HG03025 (cell line): Measurements from ENCODE around the gene PDF.
"Not testable (repeated sequence)": the region's sequence is repeated elsewhere in the genome, so short reads cannot be mapped to it uniquely, and the experiment has no call there.

ENCODE experiments used
- ATAC-seq: cut with Tn5 transposase; IDR thresholded peaks from one replicate; pipeline ENCODE4 v1.9.1; 2021; ENCODE audit warnings: mild to moderate bottlenecking, moderate library complexity; ENCODE audit not compliant: unreplicated experiment, low FRiP score

PDF gene

DNA sequence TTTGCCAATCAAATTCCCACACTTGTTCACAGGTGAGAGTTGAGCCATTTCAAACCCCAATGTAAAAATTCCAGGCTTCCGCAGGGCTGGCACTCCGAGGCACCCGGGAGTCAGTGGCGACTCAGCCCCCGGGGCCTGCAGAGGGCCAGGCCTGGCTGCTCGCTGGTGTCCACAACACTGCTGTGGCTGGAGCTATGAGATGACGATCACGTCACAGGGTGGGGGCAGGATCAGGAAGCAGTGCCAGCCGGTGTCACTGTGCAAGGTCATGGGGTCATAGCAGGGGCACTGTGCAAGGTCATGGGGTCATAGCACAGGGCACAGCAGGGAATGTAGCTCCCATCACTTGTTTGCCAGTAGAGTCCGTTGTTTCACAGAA lies 11.5 kb downstream of the PDF start:
- no peak for ATAC-seq

GRCh38 chr16:69318177-69318910 lies 12.0 kb downstream of the PDF start:
- no peak for ATAC-seq

GRCh38 chr16:69316595-69317034 lies 13.8 kb downstream of the PDF start:
- ATAC-seq, result no peak

- no peak for ATAC-seq
These were observed 14.7 kb downstream of the PDF start for GRCh38 chr16:69315486-69316311.

GRCh38 chr16:69314534-69314933 lies 15.9 kb downstream of the PDF start:
- ATAC-seq, result no peak

- no peak for ATAC-seq
These were observed 16.9 kb downstream of the PDF start for GRCh38 chr16:69313469-69313868.

- ATAC-seq, result peak; percentile 48
These were observed 18.6 kb downstream of the PDF start for GRCh38 chr16:69311533-69312387.

- peak; percentile 91 for ATAC-seq
These were observed 19.5 kb downstream of the PDF start, which contains the start of gene VPS4A for GRCh38 chr16:69310653-69311532. VPS4A (plus strand) TSS chr16:69311350; CDS start chr16:69311512, 162 bp downstream.

- no peak for ATAC-seq
These were observed 21.1 kb downstream of the PDF start for GRCh38 chr16:69309316-69309715.

- ATAC-seq, result no peak
These were observed 22.5 kb downstream of the PDF start for GRCh38 chr16:69307856-69308255.

DNA sequence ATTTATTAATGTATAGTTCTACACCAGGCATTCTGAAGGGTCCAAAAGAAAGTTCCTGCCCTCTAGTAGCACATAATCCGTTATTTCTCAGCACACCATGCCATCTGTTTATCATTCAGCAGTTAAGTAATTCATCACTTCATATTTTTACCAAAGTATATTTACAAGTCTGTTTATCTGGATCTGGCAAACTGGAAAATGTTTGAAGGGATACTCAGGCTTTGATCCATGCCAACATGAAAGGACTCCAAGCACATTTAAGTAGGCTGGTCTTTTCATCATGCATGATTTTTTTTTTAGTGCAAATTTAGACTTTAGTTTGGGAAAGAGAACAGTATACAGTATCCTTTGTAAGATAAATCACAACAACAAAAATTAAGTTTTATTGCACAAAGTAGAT lies 23.3 kb downstream of the PDF start:
- ATAC-seq, result no peak

DNA sequence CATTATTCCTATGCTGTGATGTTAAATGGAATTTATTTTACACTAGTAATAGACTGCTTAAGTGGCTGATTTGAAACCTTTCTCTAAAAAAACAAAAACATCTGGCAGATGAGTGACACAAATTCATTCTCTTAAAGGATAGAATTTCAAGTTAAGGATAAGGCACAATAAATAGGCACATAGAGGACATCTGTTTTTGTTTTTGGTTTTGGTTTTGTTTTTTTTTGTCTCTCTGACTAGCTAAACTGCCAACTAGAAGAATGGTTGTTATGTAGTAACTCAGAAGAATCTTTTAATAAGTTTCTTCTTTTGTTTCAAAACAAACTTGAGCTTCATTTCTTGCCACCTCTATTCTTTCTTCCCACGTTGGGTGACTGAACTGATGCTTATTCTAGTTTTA lies 24.4 kb downstream of the PDF start:
- ATAC-seq, result no peak

GRCh38 chr16:69302301-69302700 lies 28.1 kb downstream of the PDF start:
- ATAC-seq, result no peak

DNA sequence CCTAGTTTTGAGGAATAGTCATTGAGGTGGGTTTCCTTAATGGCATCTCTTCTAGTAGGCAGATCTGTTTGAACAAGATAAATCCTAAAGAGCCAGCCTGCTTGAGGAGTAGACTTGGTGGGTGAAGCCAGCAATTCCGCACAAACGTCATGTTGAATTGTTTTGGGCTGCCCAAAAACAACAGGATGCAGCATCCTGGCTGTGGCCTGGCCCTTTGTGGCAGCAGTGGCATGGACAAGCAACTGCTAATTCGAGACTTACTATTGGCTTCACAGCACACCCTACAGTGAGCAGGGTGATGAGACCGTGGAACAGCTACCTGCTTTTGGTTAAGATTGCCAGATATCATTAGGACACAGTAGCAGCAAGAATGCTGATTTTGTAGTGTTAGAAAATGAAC lies 28.5 kb downstream of the PDF start:
- ATAC-seq, result no peak

- no peak for ATAC-seq
These were observed 29.2 kb downstream of the PDF start for GRCh38 chr16:69301187-69301586.

GRCh38 chr16:69298261-69298660 lies 32.1 kb downstream of the PDF start:
- ATAC-seq, result no peak

GRCh38 chr16:69296771-69297170 lies 33.6 kb downstream of the PDF start:
- ATAC-seq, result not testable (repeated sequence)

DNA sequence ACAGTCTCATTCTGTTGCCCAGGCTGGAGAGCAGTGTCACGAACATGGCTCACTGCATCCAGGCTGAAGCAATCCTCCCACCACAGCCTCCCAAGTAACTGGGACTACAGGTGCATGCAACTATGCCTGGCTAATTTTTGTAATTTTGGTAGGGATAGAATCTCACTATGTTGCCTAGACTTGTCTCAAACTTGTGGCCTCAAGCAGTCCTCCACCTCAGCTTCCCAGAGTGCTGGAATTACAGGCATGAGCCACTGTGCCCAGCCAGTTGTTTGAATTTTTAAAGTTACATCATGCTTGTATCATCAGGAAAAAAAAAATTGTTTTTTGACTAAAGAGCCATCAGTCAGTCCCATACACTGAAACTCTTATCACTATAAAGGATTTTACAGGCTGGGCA lies 36.3 kb downstream of the PDF start:
- ATAC-seq, result no peak

- ATAC-seq, result no peak
These were observed 37.0 kb downstream of the PDF start for GRCh38 chr16:69293401-69293800.

DNA sequence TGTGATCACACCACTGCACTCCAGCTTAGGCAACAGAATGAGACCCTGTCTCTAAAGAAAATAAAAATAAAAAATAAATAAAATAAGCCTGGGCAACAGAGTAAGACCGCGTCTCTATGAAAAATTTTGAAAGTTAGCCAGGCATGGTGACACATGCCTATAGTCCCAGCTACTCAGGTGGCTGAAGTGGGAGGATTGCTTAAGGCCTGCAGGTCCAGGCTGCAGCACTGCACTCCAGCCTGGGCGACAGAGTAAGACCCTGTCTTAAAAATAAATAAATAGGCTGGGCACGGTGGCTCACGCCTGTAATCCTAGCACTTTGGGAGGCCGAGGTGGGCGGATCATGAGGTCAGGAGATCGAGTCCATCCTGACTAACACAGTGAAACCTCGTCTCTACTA lies 38.7 kb downstream of the PDF start:
- not testable (repeated sequence) for ATAC-seq
